ENCODE measurements around the gene SSR4. TPM values are rescaled to one million over a fixed set of nuclear protein-coding genes. Genes with fewer than 3 reads are reported as not detected.

Gene SSR4
- total and polyA plus RNA-seq, 2 experiments from 2014 or later, result 316 to 693 TPM

- H3K4me3 ChIP-seq, result no peak overlapping the region
- WGBS (ENCODE audit: low lambda C conversion rate, missing lambda C conversion rate), result 85% methylated on average over 9 of the region's 9 CpGs
- no peaks in the 10 kb centered on the region for H3K4me1 ChIP-seq (ENCODE audit: insufficient read depth)
- H4K20me1 ChIP-seq (ENCODE audit: insufficient read depth, poor library complexity, severe bottlenecking), result no peaks in the 10 kb centered on the region
- H3K27me3 ChIP-seq, result no peaks in the 10 kb centered on the region
- H2AFZ ChIP-seq, result no peak overlapping the region
- H3K4me2 ChIP-seq, result no peak overlapping the region
- H3K27ac ChIP-seq, result no peak overlapping the region
- H3K9me2 ChIP-seq (replicated peaks; ENCODE audit: insufficient read depth), result no peaks in the 10 kb centered on the region
- no peak for TF ChIP-seq EZH2 (IDR thresholded peaks at IDR 0.05; ENCODE audit: borderline replicate concordance)
- no peak for TF ChIP-seq CTCF (IDR thresholded peaks at IDR 0.05; ENCODE audit: poor library complexity)
- no peak for TF ChIP-seq EZH2phosphoT487 (IDR thresholded peaks at IDR 0.05; ENCODE audit: low read depth, severe bottlenecking, unreplicated experiment)
- H3K9me3 ChIP-seq (ENCODE audit: low read depth), result no peaks in the 10 kb centered on the region
- no peaks in the 10 kb centered on the region for H3K79me2 ChIP-seq
- no peaks in the 10 kb centered on the region for H3K36me3 ChIP-seq (replicated peaks; ENCODE audit: insufficient read depth, low read depth)
- DNase-seq (ENCODE audit: low spot score), result no peak
Observed at GRCh38 chrX:153821066-153821465, 26.6 kb downstream of the SSR4 start.

GRCh38 chrX:153824348-153824747, 29.9 kb downstream of the SSR4 start:
- Histone ChIP-seq H3K36me3 (replicated peaks; ENCODE audit: insufficient read depth, low read depth) (no peaks in the 10 kb centered on the region), H3K9me3 (ENCODE audit: low read depth) (no peaks in the 10 kb centered on the region), H3K27ac (no peak overlapping the region), H3K79me2 (no peaks in the 10 kb centered on the region), H3K27me3 (peaks cover 22% of the 10 kb centered on the region), H3K4me2 (no peak overlapping the region), H3K4me3 (no peak overlapping the region), H3K9me2 (replicated peaks; ENCODE audit: insufficient read depth) (no peaks in the 10 kb centered on the region), H4K20me1 (ENCODE audit: insufficient read depth, poor library complexity, severe bottlenecking) (no peaks in the 10 kb centered on the region), H2AFZ (no peak overlapping the region), H3K4me1 (ENCODE audit: insufficient read depth) (no peaks in the 10 kb centered on the region)
- 84% methylated on average over 10 of the region's 10 CpGs for WGBS (ENCODE audit: low lambda C conversion rate, missing lambda C conversion rate)
- no peak for TF ChIP-seq EZH2 (IDR thresholded peaks at IDR 0.05; ENCODE audit: borderline replicate concordance)
- no peak for TF ChIP-seq EZH2phosphoT487 (IDR thresholded peaks at IDR 0.05; ENCODE audit: low read depth, severe bottlenecking, unreplicated experiment)
- TF ChIP-seq CTCF (IDR thresholded peaks at IDR 0.05; ENCODE audit: poor library complexity), result no peak
- DNase-seq (ENCODE audit: low spot score), result no peak

GRCh38 chrX:153825042-153825441, 30.6 kb downstream of the SSR4 start:
- H3K27me3 ChIP-seq, result peaks cover 22% of the 10 kb centered on the region

More at GRCh38 chrX:153825042-153825441, 30.6 kb downstream of the SSR4 start:
- no peak for TF ChIP-seq EZH2 (IDR thresholded peaks at IDR 0.05; ENCODE audit: borderline replicate concordance)
- TF ChIP-seq CTCF (IDR thresholded peaks at IDR 0.05; ENCODE audit: poor library complexity), result no peak
- TF ChIP-seq EZH2phosphoT487 (IDR thresholded peaks at IDR 0.05; ENCODE audit: low read depth, severe bottlenecking, unreplicated experiment), result no peak
- Histone ChIP-seq H3K79me2 (no peaks in the 10 kb centered on the region), H3K4me2 (no peak overlapping the region), H3K9me3 (ENCODE audit: low read depth) (no peaks in the 10 kb centered on the region), H3K36me3 (replicated peaks; ENCODE audit: insufficient read depth, low read depth) (no peaks in the 10 kb centered on the region), H3K9me2 (replicated peaks; ENCODE audit: insufficient read depth) (no peaks in the 10 kb centered on the region), H2AFZ (no peak overlapping the region), H3K4me3 (no peak overlapping the region), H3K4me1 (ENCODE audit: insufficient read depth) (no peaks in the 10 kb centered on the region), H4K20me1 (ENCODE audit: insufficient read depth, poor library complexity, severe bottlenecking) (no peaks in the 10 kb centered on the region), H3K27ac (no peak overlapping the region)
- WGBS (ENCODE audit: low lambda C conversion rate, missing lambda C conversion rate), result 77% methylated on average over 8 of the region's 8 CpGs
- DNase-seq (ENCODE audit: low spot score), result no peak

Measured in hepatocyte (in vitro differentiated cells).